Raji (cell line): ENCODE measurements around the gene UBE2G2.

ENCODE experiments used
- POLR2A ChIP-seq: IDR thresholded peaks from 2 replicates; pipeline ENCODE4 v1.6.1; 2011; ENCODE audit warnings: low read depth, low read length, control low read depth; ENCODE audit not compliant: insufficient read depth

The UBE2G2 gene

DNA sequence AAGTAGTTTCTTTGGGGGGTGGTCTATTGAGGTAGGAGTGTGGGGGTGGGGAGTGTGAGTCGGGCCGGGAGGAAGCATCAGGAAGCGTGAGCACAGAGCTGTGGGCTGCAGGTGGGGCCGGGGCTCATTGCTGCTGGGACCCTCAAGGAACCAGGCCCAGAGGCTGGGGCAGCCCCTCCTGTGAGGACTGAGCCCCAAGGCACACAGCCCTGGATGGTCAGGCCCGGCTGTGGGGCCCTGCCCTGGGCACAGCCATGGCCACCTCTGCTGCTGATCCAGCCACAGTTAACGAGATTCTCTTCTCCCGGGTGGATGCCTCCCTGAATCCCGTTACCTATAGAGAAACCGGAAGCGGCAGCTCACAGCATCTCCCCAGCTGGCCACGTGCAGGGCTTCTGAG, 39.2 kb upstream of the UBE2G2 start:
- TF ChIP-seq POLR2A = no peak

GRCh38 chr21:44838951-44839350, 37.3 kb upstream of the UBE2G2 start:
- no peak for TF ChIP-seq POLR2A

DNA sequence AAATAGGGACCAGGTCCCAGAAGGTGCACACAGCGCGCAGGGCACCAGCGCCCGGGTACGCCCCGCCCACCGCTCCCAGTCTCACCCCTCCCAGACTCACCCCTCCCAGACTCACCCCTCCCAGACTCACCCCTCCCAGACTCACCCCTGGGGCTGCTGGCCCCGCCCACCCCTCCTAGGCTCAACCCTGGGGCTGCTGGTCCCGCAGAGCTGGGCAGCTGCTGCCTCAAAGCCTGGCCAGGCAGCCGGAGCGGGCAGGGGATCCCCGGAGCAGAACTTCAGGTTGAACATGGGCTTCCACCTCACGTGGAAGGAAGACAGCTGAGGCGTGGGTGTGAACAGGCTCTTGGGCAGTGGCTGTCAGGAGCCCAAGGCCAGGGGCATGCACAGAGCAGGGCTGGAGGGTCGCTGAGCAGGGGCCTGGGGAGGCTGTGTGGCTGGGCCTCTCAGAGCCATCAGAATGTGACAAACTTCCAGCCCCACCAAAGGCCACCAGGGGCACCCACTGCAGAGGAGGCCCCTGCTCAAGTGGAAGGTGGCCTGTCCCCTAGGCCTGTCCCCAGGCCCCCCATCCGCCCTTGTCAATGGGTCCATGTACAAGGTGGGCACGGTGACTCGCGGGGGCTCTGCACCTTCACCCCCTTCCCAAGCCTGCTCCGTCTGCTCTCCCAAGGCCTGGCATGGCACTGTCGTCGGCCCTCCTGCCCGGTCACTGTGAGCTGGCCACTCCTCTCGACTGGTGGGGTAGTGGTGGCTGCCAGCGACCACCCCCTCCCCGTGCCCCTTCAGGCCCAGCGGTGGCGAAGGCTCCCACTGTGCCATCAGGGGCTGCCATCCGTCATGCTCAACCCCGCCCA, 36.6 kb upstream of the UBE2G2 start:
- no peak for TF ChIP-seq POLR2A

DNA sequence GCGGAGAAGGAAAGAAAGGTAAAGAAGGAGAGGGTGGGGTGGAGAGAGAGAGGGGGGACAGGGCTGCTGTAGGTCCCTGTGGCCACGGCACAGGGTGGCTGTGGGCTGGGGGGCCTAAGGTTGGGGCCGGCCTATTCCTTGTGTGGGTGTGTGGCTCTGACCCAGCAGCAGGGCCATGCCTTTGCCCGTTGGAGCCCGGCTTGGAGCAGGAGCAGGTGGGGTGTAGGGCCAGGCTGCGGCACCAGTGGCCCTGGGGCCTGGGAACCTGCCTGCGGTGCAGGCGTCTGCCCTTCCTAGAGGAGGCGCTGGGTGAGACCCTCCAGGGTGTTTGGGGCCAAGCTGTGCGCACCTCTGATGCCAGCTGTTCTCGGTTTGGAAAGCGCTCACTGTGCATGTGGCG, 35.9 kb upstream of the UBE2G2 start:
- TF ChIP-seq POLR2A = no peak

DNA sequence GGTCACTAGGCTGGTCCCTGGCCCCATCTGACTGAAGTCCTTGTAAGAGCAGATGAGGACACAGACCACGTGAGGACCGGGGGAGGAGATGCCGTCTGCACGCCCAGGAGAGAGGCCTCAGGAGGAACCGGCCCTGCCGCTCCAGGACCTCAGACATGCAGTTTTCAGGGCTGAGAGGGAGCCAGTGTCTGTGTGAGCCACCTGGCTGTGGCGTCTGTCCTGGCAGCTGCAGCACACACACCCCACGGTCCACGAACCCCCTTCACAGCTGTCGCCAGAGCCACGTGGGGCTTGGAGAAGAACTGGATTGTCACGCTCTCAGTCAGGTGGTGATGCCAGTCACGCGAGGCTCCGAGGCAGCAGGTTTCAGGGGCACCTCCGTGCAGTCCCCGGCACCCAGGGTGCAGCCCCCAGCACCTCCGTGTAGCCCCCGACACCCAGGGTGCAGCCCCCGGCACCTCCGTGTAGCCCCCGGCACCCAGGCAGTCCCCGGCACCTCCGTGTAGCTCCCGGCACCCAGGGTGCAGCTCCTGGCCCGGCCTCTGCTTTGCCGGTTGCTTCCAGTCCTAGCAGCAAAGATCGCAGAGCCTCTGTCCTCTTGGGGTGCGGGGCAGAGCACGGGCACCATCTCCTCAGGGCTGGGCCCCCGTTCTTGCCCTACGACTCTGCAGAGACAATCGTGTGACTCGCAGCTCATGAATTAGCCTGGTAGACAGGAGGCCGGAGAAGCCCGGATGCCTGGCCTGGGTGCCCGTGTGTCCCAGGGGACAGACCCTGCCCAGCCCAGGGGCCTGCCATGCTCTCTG, 35.2 kb upstream of the UBE2G2 start:
- no peak for TF ChIP-seq POLR2A

DNA sequence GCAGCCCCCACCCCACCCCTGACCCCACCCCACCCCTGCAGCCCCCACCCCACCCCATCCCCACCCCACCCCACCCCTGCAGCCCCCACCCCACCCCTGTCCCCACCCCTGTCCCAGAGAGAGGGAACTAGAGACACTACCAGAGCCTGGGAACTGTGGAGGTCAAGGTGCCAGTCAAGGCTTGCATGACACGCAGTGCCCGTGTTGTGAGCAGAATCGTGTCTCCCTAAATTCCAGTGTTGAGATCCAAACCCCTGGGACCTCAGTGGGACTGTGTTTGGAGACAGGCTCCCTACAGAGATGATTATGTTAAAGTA, 34.7 kb upstream of the UBE2G2 start:
- no peak for TF ChIP-seq POLR2A

- no peak for TF ChIP-seq POLR2A
Observed at GRCh38 chr21:44835647-44835973, 34.0 kb upstream of the UBE2G2 start.

DNA sequence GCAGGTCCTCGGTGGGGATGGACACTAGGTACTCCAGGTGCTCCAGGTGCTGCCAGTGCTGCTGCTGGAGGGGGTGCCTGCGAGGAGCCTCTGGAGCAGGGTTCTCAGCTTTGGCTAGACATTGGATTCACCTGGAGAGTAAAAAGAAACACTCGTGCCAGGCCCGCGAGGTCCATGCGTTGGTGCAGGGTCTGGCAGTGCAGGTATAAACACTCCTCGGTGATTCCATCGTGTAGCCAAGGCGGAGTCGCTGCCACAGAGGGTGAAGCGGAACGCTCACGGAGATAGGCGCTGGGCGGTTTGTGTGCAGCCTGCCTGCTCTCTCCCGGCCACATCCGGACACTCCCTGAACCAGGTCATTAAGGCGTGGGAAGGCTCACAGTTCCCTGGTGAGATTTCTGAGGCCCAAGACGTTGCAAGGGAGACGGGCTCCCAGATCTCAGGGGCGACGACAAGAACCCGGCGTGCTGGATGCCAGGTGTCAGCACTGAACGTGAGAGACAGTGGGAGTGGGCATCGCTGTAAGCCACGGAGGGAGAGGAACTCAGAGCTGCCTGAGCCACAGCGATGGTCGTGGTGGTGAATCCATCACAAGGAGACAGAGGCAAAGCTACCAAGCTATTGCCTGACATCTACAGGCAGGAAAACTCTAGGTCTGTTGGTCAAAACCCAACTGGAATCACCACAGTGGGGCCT, 33.5 kb upstream of the UBE2G2 start:
- no peak for TF ChIP-seq POLR2A

DNA sequence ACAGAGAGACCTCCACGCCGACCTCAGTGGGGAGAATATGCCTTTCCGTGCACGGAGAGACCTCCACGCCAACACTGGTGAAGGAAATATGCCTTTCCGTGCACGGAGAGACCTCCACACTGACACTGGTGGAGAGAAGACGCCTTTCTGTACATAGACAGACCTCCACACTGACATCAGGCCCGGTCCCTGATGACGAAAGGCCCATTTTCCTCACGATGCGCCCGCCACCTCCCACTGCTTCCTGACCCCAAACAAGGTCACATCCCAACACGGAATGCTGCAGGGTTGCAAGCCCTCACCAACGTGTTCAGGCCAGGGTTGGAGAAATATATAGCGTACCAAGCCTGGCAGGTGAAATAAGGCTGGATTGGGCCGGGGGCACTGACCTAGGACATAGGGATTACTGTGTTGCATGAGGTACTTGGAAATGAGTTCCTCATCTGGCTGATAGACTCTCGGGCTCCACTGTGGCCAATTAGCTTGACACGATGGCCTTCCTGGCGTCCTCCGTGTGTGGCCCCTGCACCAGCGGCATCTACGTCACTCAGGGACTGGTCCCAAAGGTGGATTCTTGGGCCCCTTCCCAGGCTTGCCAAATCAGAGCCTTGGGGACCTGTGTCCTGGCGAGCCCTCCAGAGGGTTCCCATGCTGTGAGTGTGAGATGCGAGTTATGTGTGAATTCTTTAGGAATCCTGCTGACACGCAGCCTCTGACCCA, 32.8 kb upstream of the UBE2G2 start:
- TF ChIP-seq POLR2A = no peak

GRCh38 chr21:44833663-44834062, 32.0 kb upstream of the UBE2G2 start:
- no peak for TF ChIP-seq POLR2A

GRCh38 chr21:44831227-44831860, 29.7 kb upstream of the UBE2G2 start:
- no peak for TF ChIP-seq POLR2A

DNA sequence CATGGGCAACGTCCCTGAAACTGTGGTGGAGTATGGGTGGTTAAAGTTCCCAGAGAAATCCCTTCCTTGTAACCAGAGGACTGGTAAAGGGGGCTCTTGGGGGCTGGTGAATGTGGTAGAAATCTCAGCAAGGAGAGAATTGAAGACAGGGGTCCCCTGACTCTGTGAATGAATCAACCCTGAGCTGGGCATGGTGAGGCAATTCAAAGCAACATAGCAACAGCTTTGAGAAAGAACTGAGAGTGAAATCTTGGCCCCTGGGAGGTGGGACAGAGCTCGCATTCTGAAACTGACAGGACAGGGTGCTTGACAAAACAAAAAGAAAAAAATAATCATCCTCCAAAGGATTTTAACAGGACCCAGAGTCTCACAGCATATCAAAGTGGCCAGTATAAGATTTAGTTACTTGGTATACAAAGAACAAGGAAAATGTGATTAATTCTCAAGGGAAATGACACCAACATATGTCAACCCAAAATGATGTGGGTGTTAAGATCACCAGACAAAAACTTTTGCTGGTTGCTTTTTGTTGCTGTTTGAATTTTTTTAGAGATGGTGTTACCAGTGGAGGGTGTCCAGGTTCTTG, 28.0 kb upstream of the UBE2G2 start:
- no peak for TF ChIP-seq POLR2A

GRCh38 chr21:44828362-44829056, 26.9 kb upstream of the UBE2G2 start:
- TF ChIP-seq POLR2A = no peak

DNA sequence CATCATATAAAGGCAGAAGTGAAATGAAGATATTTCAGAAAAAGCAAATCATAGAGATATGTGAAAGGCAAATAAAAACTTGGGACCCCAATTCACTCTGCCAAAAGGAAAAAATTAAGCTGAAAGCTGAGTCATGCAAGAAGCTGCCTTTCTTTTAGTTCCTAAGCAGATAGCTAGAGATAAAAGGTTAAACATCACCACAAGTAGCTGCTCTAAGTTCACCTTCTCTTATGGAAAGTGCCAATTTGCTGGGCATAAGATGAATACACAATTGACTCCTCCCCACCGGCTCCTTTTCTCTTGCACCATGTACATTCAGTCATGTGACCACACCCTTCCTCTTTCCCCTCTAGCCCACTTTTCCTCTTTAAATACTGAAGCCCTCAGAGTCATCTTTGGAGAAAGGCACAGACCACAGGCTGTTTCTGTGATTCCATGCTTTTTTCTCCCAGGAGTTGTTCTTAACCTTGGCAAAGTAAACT, 21.6 kb upstream of the UBE2G2 start:
- no peak for TF ChIP-seq POLR2A

DNA sequence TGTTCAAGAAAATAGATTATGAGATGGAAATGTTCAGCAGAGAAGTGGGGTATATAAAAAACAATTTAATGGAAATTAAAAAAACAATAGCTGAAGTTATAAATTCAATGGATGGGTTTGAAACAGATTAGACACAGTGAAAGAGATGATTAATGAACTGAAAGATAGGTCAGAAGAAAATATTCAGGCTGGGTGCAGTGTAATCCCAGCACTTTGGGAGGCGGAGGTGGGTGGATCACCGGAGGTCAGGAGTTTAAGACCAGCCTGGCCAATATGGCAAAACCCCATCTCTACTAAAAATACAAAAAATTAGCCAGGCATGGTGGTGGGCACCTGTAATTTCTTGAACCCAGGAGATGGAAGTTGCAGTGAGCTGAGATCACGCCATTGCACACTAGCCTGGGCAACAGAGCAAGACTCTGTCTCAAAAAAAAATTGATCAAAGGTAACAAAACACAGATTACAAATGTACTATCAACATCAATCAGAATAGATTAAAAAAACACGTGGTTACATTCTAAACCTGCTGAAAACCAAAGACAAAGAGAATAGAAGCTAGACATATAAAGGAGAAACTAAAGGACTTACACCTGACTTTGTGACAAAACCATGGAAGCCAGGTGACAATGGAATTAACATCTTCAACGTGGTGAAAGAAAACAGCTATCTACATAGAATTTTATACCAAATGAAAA, 21.0 kb upstream of the UBE2G2 start:
- TF ChIP-seq POLR2A = no peak
